GM20000 (cell line): ENCODE data around the gene CTRB1.

Source experiments
- DNase-seq: peaks from one replicate; pipeline ENCODE4 v3.0.0; 2012; ENCODE audit warnings: low spot score
- TF ChIP-seq, protein P1 (sequence below): IDR thresholded peaks from 2 replicates; pipeline ENCODE4 v1.5.1; 2012; ENCODE audit warnings: mild to moderate bottlenecking, control low read depth; ENCODE audit errors: extremely low read depth, missing control alignments

CTRB1 gene

DNA sequence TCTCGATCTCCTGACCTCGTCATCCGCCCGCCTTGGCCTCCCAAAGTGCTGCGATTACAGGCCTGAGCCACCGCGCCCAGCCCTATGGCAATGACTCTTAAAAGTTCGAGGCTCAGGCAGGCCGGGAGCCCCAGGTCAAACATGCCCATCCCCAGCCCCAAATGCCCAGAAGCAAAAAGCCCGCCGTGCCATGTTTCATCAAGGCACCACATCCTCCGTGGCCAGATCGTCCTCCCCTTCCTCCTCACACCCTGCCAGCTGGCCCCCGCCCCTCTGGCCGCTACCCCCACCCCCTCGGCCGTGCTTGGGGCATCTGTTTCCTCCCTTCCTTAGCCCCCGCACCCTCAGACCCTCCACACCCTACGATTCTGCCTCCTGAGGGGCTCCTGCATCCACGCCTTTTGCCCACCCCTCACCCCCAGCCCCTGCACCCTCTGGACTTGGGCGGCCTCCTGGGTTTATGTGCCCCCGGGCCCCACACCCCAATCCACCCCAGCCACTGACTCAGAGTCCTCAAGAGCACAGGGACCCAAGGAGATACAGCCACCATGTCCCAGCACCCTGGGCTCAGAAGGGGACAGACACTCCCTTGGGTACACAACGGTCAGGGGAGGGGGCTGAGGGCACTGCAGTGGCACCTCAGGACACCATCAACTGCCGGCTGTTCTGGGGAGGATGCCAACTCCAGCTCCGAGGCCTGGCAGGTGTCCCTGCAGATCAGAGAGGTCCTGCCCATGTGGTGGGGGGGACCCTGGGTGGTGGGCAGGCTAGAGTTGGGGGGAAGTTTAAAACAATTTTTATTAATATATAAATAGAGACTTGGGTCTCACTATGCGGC is 7.1 kb downstream of the CTRB1 start:
- TF ChIP-seq, protein P1, sequence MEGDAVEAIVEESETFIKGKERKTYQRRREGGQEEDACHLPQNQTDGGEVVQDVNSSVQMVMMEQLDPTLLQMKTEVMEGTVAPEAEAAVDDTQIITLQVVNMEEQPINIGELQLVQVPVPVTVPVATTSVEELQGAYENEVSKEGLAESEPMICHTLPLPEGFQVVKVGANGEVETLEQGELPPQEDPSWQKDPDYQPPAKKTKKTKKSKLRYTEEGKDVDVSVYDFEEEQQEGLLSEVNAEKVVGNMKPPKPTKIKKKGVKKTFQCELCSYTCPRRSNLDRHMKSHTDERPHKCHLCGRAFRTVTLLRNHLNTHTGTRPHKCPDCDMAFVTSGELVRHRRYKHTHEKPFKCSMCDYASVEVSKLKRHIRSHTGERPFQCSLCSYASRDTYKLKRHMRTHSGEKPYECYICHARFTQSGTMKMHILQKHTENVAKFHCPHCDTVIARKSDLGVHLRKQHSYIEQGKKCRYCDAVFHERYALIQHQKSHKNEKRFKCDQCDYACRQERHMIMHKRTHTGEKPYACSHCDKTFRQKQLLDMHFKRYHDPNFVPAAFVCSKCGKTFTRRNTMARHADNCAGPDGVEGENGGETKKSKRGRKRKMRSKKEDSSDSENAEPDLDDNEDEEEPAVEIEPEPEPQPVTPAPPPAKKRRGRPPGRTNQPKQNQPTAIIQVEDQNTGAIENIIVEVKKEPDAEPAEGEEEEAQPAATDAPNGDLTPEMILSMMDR: no peak
- no peak for DNase-seq

DNA sequence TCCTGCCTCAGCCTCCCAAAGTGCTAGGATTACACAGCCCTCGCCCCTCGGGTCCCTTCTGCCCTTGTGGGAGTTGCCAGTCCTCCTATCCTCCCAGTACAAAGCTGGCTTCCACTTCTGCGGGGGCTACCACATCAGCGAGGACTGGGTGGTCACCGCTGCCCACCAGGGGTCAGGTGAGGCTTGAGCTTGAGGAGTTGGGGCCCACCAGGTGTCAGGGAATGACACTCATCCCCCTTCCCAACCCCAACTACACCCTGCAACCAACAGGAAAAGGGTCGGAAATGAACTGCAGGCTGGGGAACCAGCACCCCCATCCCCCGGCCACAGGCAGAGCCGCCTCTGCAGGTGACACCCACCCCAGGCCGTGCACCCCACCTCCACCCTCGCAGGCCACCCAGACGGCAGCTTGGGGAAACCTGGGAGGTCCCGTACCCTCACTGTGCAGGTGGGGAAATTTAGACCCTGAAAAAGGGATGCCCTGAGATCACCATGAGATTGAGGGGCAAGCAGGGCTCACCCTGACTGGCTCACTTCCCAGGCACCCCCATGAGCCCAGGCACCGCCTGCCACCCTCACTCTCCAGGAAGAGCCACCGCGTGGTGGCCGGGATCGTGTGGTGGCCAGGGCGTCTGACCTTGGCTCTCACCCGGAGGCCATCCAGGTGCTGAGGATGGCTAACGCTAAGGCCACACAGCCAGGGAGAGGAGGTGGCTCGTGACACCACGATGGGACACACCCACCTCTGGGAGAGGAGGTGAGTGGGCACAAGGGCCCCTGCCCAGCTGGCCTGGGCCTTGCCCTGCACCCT is 8.0 kb downstream of the CTRB1 start:
- DNase-seq: no peak
- TF ChIP-seq, protein P1: no peak

DNA sequence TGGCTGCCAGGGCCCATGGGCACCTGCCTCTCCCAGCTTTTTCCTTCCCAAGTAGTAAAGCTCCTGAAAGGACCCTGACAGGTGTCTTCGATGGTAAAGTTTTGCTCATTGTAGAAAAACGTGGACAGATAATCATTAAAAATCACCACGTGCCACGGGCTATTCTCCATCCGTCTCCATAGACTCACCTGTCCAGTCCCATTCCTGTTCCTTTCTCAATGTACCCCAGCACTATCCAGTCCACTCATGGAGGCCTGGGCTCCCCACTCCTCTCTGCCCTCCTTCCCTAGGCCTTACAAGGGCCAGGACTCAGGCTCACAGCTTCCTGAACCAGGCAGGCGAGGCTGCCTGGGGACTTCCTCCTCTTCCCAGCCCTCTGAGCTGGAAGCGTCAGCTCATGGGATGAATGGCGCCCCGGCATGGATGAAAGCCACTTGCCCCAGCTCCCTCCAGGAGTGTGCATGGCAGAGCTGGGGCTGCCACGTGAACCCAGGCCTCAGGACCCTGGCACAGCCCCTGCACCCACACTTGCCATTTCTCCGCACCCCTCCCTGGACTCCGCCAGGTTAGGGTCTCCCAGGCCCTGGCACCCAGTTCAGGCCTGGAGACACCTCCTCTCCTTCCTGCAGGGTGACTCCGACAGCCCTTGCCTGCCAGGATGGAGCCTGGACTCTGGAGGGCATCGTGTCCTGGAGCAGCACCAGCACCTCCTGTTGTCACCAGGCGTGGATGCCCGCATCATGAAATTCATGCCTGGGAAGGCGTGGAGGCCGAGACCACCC is 8.8 kb downstream of the CTRB1 start:
- DNase-seq: no peak

DNA sequence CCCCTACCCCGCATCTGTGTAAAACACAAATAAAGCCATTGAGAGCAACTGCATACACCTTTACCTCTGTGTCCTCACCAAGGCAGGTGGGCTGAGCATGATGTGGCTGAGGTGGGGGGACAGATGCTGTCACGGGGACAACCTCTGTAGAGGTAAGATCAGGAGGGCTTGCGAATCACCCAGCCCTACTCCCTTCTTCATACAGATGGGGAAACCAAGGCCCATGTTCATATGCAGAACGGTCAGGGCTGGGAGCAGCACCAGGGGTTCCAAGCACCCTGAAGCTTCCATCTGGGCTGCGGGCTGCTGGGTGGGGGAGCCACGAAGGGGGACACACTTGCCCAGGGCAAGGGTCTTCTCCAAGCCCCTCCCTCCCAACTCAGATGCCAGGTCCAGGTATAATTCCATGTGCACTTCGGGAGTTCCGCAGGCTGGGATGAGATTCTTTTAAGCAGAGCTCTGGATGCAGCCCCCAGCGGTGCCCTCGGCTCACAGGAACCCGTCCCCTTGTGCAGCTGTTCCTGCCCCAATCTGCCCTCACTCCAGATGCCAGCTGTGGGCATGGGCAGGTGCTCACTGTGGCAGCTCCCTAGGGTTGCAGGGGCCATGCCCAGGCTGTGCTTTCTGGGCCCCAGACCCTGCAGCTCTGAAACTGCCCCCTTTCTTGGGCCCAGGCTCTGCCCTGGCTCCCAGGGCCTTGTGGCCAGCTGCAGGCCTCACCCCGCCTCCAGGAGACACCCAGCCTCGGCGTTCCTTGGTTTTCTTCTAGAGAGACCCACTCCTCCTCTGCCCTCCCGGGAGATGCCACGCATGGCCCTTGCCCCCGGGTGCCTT is 9.6 kb downstream of the CTRB1 start:
- DNase-seq: no peak
- TF ChIP-seq, protein P1: no peak

More for the DNA sequence above, 8.8 kb downstream of the CTRB1 start:
- TF ChIP-seq, protein P1: no peak

DNA sequence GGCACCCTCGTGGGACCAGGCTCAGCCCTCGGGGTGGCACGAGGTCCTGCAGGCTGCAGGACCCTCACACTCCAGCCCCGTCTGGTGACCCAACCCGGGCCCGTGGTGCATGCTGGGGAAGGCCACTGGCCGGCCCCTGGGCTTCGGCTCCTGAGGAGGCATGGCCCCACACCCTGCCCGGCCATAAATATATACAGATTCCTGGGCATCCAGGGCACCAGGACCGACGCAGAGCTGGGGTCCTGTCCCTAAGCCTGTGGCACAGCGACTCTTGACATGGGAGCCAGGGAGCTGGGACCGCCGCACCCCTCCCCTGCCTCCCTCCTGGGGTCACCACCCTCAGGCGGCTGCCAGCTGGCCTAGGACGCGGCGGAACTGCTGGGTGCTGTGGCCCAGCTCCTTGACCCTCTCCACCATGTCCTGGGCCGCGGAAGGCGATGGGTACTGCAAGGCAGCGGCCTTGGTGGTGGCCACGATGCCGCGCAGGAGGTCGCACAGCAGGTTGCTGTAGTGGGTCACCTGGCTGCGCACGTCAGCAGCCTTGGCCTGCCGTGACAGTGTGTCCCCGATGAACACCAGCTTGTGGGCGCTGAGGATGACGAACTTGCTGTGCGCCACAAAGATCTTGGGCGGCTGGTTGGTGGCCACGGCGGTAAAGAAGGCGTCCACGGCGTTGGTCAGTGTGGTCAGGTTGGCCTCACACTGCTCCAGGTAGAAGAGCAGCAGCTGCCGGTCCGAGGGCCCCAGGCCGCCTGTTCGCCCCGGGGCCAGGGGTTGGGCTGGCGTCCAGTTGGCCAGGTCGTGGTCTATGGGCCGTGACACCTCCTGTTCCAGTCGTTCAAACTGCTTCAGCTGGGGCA is 10.6 kb downstream of the CTRB1 start:
- TF ChIP-seq, protein P1: no peak
- no peak for DNase-seq
